Stimulated activated CD4-positive, alpha-beta T cell treated with anti-CD3 and anti-CD28 coated beads, Interleukin-4, amount 100 ng/mL, for 4 hours (primary cell): ENCODE results near the gene MAP2K1.
"Not testable (repeated sequence)": the region's sequence is repeated elsewhere in the genome, so short reads cannot be mapped to it uniquely, and the experiment has no call there.

ENCODE experiments used
- DNase-seq, 2 experiments: peaks; one replicate each; pipeline ENCODE4 v3.0.0-alpha.2; 2020

Gene MAP2K1

GRCh38 chr15:66481107-66481856, 94.6 kb downstream of the MAP2K1 start:
- no peak for DNase-seq

DNA sequence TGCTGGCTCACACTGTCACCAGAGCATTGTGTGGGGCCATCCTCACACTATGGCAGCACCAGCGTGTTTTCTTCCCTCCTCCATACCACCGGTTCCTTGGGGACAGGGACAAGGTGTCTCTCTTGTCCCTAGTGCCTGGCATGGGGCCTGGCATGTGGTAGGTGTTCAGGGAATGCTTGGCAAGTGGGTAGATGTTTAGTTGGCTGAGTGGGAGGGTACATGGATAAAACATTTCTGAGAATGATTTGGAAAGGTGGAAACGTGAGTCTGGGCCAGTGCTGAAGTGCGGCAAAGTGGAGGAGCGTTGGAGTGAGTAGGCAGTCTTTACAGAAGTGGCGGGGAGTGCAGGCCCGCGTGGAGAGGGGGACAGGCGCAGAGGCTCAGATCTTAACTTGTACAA, 95.8 kb downstream of the MAP2K1 start:
- DNase-seq = no peak

- no peak for DNase-seq
Measured at GRCh38 chr15:66483131-66483566, 96.4 kb downstream of the MAP2K1 start.

- no peak for DNase-seq
Measured at GRCh38 chr15:66484539-66485112, 97.9 kb downstream of the MAP2K1 start.

GRCh38 chr15:66486887-66487286, 100.2 kb downstream of the MAP2K1 start:
- DNase-seq = no peak

DNA sequence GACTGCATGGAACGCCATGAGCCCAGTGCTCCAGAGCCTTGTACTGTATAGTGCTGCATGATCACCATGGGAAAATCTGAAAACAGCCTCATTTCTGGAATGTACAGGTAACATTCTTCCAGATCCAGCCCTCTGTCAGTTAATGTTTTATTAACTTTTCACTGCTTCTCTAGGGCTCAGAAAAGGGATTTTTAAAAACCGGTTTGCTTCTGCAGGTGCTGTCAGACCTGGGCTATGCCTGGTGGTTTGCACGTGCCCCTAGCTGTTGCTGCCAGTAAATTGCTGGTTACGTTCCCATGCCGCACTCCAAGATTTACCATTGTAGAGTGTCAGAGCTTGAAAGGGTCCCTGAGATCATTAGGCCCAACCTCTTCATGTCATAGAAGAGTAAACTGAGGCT, 101.8 kb downstream of the MAP2K1 start:
- no peak for DNase-seq

- DNase-seq = no peak
Measured at GRCh38 chr15:66489179-66489791, 102.6 kb downstream of the MAP2K1 start.

- no peak for DNase-seq
Measured at GRCh38 chr15:66491846-66492245, 105.1 kb downstream of the MAP2K1 start.

DNA sequence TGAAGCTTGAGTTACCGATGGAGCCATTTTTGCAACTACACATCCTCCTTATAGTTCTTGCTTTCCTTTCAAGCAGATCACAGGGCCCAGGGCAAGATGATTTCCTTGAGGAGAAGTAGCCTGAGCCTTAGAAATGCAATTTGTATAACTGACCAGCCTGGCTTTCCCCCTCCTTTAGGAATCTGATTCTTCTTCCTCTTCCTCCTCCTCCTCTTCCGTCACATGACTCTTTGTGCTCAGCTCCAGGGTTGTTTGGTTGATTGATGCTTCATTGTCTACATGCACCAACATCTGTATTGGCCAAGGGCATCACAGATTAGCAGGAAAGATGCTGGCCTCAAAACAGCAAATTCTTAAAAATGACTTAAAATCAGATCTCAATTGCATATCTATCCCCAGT, 107.5 kb downstream of the MAP2K1 start:
- DNase-seq = no peak

DNA sequence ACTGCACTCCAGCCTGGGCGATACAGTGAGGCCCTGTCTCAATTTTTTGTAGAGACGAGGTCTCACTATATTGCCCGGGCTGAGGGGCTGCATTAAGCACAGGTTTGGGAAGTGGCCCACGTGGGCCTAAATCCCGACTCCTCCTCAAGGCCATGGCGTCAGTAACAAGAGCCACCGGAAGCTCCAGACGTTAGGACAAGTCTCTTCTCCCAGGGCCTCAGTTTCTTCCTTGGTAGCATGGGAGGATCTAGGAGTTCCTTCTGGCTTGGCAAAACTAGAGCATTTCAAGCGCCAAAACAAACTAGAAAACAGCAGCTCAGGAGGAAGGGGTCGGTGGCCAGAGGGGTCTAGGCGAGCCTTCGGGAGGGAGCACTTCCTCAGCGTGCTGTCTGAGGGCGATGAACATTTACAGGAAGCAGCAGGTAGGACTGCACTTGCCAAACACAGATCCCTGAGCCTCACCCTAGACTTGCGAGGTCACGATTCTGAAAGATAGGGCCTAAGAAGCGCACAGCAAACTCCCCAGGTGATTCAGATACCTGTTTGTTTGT, 110.3 kb downstream of the MAP2K1 start:
- no peak for DNase-seq

DNA sequence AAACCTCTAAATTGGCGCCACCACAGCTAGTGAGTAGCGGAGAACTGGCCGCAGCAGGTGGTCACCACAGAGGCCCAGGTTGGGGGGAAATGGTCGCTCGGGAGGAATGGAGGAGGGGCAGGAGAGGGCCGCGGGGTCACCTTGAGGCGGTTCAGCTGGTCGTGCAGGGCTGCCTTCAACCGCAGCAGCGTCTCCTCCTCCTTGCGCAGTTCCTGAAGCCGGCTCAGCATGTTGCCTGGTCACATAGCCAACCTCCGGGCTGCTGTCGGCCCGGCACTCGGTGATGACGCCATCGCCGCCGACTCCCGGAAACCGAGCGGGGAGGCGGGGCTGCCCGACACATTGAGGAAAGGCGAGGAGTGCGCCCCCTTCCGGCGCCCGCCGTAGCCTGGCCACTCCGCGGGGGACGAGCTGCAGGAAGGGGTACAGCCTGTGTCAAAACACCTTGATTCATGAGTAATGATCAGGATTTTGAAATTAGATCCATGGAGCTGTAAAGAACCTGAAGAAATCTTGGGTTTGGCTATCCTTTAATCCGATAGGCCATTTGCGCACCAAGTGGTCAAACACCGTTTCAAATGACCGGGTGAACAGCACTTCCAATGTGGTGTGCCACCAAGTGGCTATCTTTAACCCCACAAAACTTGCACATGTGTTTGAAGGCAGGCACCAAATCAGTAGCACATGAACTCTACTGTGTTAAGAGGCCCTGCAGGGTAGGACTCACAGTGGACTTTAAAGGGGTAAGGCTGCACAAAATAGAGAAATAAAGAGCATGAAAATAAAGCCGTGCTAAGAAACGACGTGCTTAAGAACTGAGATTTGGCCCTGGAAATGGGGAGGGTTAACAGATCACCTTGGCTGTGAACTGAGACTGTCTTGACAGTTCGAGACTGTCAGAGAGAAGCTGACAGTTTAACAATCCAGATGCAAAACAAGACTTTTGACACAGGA, 111.1 kb downstream of the MAP2K1 start, which contains the start of gene SNAPC5:
Gene SNAPC5, minus strand, starts transcription at position 261 of the 954 bp plus-strand sequence. Its CDS starts 31 bp downstream, at position 230.
- DNase-seq = peak; percentile 96 to 99

- DNase-seq = no peak
Measured at GRCh38 chr15:66498501-66499386, 112.0 kb downstream of the MAP2K1 start.

DNA sequence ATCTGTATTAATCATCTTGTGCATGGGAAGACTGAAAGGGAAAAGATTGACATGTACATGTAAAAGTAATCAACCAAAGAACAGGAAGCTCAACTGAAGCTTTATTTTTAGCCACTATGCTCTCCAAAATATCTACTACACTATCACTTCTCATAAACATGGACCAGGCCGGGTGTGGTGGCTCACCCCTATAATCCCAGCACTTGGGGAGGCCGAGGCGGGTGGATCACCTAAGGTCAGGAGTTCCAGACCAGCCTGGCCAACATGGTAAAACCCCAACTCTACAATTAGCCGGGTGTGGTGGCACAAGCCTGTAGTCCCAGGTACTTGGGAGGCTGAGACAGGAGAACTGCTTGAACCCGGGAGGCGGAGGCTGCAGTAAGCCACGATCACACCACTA, 113.6 kb downstream of the MAP2K1 start:
- DNase-seq = not testable (repeated sequence)

- DNase-seq = no peak
Measured at GRCh38 chr15:66502491-66502890, 115.8 kb downstream of the MAP2K1 start.

DNA sequence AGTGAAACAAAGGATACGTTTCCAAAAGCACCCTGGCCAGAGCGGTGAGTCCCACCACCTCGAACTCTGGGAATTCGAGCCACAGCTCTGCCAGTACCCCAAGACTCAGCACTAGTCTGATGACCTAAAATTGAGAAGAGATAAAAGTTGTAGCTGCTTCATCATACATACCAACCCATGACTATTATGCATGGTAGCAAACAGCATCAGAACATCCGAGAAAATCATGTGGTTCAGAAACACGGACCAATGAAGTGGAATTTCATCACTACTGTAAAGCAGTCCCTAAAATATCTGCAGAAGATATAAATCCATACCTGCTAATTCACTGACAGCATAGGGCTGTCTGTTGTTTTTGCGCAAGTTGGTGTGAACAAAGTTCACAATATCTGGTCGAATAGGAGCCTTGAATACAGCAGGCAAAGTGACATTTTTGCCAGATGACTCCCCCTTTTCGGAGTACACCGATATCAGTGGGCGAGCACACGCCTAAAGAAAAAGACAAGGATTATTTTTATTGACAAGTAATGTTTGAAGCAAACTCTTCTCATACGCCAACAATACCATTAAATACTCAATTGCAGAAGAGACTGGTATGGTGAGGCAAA, 116.4 kb downstream of the MAP2K1 start:
- not testable (repeated sequence) for DNase-seq

DNA sequence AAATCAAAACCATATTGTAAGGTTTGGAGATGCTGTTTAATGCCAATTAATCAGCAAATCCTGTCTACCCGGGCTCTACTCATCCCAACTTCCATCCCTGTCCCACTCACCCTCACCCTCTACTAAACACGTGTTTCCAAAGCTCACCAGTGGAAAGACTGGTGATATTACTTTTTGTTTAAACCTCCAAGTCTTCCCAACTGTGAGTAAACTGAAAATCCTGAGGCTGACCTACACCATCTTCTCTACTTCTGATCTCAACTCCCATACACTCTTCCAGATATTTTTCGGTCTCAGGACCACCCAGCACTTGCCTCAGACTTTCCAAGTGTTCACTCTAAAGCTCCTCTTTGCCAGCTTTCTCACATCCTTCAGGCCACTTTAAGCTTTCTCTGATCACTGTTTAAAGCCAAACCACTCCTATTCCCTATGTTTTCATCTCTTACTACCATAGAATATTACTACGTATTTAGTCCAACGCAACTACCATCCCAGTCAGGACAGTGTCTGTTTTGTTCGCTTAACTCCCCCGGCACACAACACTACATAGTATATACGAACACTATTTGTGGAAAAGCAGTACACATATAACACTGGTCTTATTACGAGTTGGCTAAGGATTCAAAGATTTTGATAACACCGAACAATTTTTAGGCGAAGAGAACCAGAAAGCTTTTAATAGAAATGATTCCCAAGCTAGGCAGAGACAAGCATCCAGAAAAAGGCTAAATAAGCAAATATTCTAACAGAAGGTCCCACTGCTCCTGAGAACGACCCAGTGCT, 117.3 kb downstream of the MAP2K1 start:
- DNase-seq = no peak

DNA sequence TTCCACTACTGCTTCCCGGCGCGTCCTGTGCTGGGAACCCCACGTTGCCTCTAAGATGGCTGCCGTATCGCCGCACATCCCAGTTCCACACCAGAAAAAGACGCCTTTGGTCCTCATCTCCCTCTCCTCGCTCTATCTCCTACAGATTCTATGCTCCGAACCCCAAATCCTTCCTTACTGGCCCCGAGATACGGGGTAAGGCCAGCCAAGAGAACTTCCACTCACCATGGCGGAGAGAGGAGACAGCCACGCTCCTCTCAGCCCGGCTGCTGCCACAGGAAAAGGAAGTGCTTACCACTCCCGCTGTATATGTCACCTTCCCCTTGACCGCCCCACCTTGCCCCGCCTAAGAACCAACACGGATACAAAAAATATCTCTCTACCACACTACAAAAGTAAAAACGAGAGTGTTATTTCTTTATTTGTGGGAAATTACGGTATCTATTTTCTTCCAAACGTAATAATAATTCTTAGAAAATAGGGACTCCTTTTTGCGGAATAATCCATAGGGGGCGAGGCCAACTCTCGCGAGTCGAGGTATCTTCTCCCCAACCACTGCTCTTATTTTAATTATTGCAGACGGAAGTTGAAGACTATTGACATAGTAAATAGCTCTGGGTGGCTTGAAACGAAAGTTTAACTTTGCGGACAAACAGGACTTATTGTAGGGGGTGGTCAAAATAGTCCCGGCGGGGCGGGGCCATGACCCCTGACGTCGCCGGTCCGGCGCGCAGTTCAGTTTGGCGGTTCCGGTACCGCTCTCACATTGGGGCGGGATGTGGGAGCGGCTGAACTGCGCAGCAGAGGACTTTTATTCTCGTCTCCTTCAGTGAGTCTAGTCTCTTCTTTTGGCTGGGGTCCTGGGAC, 118.1 kb downstream of the MAP2K1 start, which contains the start of the genes RPL4 and ZWILCH:
Gene RPL4, minus strand, starts transcription at position 293 of the 867 bp plus-strand sequence. Its CDS starts 65 bp downstream, at position 228.
Gene ZWILCH, plus strand, starts transcription at position 764 of the 867 bp plus-strand sequence. Its CDS starts 13 bp downstream, at position 777.
- peak; percentile 75 to 77 for DNase-seq

DNA sequence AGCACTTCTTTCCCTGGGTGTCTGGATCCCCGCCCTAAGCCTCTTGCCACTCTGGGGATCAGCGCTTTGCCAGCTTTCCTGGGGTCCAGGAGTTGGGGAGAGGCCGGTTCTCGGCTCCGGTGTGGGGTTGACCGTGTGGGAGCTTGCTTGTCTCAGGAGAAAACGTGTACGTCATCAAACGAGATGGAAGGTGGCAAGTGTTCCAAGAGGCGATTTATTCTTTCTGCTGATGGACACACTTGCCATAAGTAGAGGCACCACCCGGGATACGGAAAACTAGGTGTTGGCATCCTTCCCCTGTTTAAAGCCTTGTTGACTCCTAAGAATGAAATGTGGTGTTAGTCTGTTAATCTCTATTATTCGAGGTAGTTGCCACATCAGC, 118.7 kb downstream of the MAP2K1 start:
- no peak for DNase-seq

DNA sequence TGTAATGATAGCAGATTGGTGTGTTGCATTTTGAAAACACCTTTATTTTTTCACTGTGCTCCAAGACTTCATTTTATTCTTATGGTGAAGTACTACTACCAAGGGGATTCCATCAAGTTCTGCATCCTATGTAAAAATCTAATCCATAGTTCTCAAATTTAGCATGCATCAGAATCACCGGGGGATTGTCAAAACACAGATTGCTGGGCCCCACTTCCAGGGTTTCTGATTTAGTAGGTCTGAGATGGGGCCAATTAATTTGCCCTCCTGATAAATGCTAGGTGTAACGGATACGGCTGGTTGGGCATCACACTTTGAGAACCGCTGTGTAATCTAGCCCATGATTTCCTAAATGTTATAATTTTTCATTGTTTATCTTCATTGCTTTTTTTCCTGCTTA, 119.1 kb downstream of the MAP2K1 start:
- no peak for DNase-seq
